ENCODE results near the gene KATNB1.

- TF ChIP-seq TOX (CRISPR knock-in tag; IDR thresholded peaks at IDR 0.05; ENCODE audit: borderline replicate concordance) (no peak), TSHZ2 (CRISPR knock-in tag; IDR thresholded peaks at IDR 0.05) (no peak), PATZ1 (CRISPR knock-in tag; IDR thresholded peaks at IDR 0.05; ENCODE audit: borderline replicate concordance) (no peak), GLIS3 (CRISPR knock-in tag; IDR thresholded peaks at IDR 0.05) (no peak), ESRRG (CRISPR knock-in tag; IDR thresholded peaks at IDR 0.05) (no peak), ARNTL (CRISPR knock-in tag; IDR thresholded peaks at IDR 0.05; ENCODE audit: borderline replicate concordance, low read depth) (no peak), RARB (CRISPR knock-in tag; IDR thresholded peaks at IDR 0.05) (no peak), SNAI2 (CRISPR knock-in tag; IDR thresholded peaks at IDR 0.05) (no peak), PPARA (CRISPR knock-in tag; IDR thresholded peaks at IDR 0.05; ENCODE audit: borderline replicate concordance) (no peak), BACH2 (CRISPR knock-in tag; IDR thresholded peaks at IDR 0.05; ENCODE audit: borderline replicate concordance) (no peak), CREB5 (CRISPR knock-in tag; IDR thresholded peaks at IDR 0.05; ENCODE audit: low read depth) (no peak)
Measured at GRCh38 chr16:57771141-57771785, 35.7 kb downstream of the KATNB1 start.
